NCI-H446 (cell line): ENCODE measurements around the gene LRRK2.
"Not testable (repeated sequence)": the region's sequence is repeated elsewhere in the genome, so short reads cannot be mapped to it uniquely, and the experiment has no call there.

Experiments
- DNase-seq, 2 experiments: peaks; one replicate each; lab custom pipeline; 2025; lab: John Stamatoyannopoulos, UW

LRRK2 gene

DNA sequence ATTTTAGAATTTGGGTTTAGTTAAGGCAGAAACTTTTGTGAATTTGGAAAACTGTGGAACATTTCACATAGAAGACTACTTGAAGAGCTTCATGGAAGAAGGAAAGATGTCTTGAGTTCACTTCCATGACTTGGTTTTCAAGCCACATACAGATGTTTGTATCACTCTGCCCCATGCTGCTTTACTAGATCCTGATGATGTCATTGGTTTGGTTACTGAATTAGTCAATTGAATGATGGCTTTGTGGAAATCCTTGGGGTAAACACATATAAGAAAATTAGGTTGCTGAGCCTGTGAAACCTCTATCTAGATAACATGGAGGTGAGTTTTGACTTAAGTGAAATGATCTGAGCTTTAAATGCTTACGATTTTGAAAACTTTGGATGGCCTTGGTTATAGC lies 90.6 kb downstream of the LRRK2 start:
- no peak for DNase-seq

DNA sequence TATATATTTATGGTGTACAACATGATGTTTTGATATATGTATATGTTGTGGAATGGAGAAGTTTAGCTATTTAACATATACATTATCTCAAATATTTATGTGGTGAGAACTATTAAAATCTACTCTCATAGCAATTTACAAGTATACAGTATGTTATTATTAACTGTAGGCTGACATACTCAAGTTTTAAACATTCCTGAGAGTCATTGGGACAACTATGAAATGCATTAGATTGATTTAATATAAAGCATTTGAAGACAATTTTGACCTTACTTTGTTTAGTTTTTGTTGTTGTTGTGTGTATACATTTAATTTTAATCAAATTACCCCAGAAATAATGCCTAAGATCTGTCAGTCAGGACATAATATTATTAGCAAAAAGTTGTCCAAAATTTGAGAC lies 99.5 kb downstream of the LRRK2 start:
- no peak for DNase-seq

DNA sequence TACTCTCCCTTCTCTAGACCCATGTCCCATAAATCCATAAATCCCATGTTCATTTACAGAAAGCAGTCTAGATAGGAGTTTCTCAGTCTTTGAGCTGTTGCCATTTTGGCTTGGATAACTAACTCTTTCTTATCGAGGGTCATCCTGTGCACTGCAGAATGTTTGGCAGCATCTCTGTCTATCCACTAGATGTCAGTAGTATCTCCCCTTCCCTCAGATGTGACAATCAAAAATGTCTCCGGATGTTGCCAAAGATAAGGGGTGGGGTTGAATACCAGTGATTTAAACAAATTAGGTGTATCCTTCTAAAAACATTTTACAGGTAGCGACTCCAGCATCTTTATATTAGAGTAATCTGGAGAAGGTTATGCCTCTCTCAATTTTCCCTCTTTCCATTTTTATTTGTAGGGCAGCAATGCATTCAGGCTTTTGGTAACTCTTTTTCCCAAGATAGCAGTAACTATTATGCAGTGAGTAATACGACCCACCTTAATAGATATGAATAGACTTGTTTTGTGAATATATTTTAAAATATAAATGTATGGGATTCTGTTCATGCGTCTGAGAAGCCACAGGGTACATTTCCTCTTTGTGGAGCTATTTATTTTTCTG lies 100.7 kb downstream of the LRRK2 start:
- peak; percentile 37 to 70 for DNase-seq

DNA sequence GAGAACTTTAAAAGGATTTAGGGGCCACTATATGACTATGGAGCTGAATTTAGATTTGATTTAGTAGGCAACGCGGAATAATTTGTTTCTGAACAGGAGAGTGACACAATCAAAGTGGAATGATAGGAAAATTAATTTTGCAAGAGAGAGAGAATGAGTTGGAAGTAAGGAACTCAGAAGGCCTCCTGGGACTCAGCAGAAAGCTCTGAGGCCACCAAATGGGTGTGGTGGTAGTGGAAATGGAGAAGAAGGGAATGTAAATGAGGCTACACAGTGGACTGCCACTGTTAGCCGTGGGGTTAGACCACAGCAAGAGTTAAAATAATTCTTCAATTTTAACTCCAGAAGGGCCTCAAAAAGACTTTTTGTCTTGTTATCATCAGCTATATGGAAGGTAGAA lies 102.7 kb downstream of the LRRK2 start:
- no peak for DNase-seq

DNA sequence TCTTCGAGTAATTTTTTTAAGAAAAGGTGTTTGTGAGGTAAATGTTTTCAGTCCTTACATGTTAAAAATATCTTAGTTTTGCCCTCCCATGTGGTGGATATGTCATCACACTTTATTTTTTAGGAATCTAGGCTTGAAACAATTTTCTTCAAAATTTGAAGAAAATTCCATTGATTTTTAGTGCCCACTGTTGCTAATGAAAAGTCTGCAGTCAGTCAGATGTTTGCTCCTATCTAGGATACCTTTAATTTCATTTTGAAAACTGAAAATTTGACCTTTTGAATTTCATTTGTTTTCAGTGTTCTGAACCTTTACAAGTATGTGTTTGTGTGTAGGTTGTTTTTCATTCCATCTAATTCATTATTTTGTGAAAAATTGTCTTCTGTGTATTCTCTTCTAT lies 105.4 kb downstream of the LRRK2 start:
- no peak for DNase-seq

DNA sequence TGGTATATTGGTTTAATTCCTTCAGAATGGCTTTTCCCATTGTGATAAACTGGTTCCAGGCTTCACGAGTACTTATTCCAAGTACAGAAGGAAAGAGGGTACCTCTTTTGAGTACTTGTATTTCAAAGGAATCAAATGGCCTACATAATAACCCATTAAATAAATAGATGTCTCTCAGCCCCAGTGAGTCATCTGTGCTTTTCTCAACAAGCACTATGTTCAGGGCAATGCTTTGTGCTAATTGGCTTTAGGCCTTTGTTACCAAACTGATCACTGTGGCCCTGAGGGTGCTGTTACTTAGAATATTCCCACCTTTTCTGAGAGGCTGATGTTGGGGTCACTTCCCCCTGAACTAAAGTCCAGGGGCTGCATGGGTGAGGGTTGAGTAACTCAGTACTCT lies 107.1 kb downstream of the LRRK2 start:
- no peak for DNase-seq

DNA sequence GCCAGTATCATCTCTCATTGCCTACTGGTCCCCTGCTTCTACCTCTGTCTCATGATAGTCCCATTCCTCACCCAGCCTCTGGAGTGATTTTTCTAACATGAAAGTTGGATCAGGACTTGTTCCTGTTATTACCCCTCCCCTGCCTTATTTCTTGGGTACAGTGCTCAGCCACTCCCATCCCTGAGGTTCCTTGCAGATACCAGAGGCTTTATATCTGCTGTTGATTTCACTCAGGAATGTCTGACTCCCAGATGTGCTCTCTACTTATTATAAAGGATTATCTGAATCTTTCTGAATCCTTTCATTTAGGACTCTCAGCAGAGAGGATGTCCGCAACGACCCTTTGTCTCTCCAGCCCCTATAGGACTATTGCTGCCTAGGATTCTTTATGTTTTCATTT lies 111.2 kb downstream of the LRRK2 start:
- no peak for DNase-seq

DNA sequence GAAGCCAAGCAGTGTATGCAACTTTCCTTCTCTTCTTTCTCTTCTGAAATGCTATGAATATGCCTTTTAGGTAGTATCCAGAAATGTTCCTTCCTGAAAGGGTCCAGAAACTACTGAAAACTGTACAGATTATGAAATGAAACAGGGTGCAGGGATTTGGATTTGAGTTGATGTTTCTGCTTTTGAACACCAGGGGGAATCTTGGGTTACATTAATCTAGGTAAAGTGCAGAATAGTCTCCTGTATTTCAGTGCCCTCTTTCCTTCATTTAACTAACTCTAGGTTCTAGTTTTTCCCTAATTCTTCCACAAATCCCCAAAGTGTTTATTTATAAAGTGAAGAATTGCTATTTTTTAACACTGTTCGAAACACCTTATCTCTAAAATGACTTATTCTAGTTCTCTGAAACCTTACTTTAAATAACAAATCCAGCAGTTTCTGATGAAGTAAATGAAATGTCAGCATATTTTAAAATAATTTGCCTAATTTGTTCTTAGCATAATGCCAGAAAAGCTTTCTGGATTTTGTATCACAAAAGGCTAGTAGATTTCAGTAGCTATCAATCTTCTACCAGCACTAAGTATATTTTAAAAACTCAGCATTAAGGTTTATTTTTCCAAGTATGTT lies 111.9 kb downstream of the LRRK2 start:
- DNase-seq: peak; percentile 25 to 31

DNA sequence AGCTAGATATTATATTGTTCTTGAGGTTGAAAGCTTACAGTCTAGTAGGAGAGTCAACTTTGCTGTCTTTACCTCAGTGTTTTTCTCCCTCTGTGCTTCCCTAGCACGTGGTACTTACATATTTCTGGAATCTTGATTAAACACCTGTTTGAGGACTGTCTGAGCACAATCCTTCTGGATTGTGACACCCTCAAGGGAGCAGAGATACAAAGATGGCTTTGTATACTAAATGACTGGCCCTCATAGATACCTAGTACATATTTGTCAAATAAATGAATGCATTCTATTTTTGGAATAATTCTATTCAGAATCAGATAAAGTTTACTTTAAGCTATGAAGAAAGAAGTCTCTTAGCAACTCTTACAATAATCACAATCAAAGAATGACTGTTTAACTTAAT lies 113.3 kb downstream of the LRRK2 start:
- no peak for DNase-seq

DNA sequence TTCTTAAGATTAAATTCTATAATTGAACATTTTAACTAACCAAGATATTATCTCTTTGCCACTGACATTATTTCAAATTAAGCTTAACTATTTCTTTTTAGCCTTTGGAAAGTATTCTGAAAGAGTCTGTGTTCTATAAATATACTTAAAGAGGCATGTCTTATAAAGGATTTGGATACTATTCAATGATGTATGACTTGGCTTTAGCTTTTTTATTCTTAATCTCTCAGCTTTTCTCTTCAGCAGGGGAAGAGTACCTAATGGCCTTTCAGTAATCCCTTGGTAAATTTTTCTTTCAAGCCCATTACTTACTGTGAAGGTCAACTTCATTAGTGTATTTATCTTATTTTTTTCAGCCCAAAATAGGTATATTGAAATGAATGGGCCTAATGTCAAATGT lies 113.8 kb downstream of the LRRK2 start:
- DNase-seq: no peak

DNA sequence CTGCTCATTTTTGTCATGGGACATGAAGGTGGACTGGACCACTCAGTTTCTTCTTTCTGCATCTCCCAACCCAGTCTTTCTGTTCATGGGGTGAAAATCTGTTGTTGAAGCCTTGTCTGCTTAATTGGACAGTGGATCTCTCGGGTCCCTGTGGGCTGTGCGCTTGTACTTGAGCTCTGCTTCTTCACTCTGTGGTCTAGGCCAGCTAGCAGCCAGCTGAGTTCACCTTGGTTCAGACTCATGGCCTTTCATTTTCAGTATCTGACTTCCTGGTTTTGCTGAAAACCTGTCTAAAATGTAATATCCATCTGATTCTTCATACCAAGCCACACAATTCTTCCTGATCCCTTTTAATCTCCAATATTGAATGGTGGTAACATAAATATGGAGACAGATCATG lies 117.2 kb downstream of the LRRK2 start:
- DNase-seq: no peak

DNA sequence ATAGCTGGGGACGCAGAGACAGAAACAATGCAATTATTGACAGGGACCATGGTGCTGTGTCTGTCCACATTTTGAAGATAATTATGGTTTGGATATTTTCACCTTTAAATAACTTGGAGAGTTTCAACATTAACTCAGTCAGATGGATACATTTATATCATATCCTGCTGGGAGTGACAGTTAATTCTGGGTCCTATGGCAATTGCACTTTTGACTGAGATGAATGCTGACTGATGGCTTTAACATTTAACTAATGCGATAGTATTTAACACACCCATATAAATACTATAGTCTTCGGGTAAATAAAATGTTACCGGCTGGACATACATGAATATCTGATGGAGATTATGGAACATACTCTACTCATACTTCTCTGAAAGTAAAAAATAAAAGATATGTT lies 118.3 kb downstream of the LRRK2 start:
- no peak for DNase-seq

DNA sequence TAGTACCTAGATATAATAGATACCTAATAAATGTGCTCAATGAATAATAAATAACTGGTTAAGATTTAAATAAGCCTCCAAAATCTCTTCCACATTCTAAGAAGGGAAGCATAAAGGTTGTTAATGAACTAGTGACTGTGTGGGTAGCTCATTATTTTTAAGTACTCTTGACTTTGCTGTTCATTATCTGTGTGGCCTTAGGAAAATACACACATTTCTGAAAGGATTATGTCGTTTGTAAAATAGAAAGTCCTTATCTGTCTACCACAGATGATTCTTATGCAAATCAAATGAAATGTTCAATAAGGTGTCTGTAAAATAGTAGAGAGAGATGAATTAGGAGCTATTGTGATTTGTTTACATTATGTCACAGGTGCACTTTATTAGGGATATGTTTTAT lies 119.5 kb downstream of the LRRK2 start:
- DNase-seq: no peak

DNA sequence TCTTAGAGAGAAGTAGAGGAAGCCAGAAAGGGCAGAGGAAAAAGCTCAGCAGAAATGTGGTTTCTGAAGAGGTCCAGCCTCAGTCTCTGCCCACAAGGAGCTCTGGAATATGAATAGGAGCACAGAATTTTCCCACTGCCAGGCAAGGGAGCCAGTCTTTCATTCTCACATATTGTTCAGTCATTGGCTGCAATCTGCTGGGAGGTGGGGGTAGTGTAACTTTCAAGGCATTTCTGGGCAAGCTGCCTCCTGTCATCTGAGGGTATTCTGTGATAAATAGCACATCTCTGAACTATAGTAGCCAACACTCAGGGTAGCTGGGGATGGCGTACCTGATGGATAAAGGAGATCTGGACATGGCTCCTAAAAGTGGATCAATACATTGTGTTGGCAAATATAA lies 127.2 kb downstream of the LRRK2 start:
- peak; percentile 2 to 62 for DNase-seq

DNA sequence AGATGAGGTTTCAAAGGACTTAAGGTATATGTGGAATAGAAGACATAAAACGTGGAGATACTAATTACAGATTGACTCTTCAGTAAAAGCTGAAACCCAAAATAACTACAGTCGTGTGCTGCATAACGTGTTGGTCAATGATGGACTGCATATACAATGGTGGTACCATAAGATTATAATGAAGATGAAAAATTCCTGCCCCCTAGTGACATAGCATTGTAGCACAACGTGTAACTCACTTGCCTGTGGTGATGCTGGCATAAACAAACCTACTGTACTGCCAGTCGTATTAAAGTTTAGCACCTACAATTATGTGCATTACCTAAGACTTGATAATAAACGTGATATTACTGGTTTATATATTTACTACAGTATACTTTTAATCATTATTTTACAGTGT lies 150.3 kb downstream of the LRRK2 start:
- DNase-seq: no peak

DNA sequence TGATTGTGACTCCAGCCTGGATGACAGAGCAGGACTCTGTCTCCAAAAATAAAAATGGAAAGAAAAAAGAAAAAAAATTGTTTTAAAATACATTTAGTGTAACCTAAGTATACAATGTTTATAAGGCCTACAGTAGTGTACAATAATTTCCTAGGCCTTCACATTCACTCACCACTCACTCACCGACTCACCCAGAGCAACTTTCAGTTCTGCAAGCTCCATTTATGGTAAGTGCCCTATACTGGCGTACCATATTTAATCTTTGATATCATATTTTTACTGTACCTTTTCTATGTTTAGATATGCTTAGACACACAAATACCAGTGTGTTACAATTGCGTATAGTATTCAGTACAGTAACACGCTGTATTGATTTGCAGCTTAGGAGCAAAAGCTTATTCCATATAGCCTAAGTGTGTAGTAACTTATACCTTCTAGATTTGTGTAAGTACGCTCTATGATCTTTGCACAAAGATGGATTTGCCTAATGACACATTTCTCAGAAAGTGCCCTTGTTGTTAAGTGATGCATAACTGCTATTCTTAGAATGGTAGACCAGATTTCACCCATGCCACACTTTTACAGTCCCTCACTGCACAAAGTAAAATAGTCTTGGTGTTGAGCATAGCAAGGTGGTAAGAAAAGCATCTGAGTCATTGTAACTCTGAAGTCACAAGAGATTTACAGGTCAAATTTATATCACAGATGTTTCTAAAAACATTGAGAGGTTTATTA lies 151.9 kb downstream of the LRRK2 start:
- DNase-seq: no peak

DNA sequence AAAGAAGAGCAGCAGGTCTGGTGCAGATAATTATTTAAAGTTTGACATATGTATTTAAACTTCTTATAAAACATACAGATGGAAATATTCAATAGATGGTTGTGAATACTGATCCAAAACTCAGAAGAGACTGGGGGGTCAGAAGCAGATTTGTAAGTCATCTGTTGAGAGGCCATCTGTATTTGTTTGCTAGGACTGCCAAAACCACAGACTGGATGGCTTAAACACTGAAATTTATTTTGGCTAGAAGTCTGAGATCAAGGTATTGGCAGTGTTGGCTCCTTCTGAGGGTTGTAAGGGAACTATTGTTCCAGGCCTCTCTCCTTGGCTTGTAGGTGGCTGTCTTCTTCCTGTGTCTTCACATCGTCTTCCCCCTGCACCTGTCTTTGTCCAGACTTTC lies 153.9 kb downstream of the LRRK2 start:
- peak; percentile 32 to 82 for DNase-seq

DNA sequence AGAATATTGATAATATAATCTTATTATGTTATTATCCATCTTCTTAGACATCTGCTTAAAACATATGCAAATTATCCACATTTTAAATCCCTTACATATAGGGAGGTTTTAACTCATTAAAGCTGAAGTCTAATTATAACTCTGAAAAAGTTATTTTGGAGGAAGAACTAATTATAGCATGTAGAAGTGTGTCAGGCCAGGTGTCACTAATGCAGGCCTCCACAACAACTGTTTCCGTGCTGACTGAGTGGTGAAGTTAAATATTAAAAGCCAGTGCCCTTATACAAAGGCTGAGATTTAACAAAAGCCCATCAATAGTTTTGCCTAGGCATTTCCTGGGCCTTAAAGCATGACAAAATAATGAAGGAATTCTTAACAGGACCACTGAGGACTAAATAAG lies 157.4 kb downstream of the LRRK2 start:
- no peak for DNase-seq

DNA sequence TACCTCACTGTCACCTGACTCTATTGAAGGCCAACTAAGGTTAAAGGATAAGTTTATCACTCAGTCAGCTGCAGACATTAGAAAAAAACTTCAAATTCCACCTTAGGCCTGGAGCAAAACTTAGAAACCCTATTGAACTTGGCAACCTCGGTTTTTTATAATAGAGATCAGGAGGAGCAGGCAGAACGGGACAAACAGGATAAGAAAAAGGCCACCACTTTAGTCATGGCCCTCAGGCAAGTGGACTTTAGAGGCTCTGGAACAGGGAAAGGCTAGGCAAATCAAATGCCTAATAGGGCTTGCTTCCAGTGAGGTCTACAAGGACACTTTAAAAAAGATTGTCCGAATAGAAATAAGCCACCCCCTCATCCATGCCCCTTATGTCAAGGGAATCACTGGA lies 162.5 kb downstream of the LRRK2 start:
- not testable (repeated sequence) for DNase-seq

DNA sequence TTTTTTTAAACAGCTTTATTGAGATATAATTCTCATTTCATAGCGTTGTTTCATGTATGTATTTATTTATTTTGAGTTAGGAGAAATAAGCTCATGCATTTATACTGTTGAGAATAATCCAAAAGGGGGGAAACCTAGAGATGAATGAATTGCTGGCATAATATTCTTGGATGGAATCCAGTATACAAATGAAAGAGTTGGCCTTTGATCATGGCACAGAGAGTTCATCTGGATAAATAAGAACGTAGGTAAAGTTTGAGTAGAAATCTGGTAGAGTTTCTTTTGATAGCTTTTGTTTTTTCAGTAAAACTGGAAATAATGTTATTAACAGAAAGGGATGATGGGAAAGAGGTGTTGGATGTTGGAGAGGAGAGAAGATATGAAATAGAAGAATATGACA lies 166.2 kb downstream of the LRRK2 start:
- peak in 1 of 2 experiments; percentile 15 for DNase-seq

DNA sequence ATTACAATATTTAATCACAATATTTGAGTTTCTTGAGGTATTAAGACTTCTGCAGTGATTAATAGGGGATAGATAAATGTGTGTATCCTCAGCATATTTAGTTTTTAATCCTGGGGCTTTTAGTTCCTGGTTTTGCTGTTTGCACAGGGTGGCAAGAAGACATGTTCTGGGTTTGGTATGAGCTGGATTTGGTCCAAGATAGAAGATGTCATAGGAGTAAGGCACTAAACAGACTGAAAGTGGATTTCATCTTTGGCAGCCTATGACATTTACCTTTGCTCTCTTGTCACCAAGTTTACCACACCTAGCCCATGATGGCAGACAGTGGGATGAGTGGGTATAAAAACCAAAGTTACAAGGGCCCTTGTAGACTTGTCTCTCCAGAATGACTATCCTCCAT lies 168.2 kb downstream of the LRRK2 start:
- no peak for DNase-seq

DNA sequence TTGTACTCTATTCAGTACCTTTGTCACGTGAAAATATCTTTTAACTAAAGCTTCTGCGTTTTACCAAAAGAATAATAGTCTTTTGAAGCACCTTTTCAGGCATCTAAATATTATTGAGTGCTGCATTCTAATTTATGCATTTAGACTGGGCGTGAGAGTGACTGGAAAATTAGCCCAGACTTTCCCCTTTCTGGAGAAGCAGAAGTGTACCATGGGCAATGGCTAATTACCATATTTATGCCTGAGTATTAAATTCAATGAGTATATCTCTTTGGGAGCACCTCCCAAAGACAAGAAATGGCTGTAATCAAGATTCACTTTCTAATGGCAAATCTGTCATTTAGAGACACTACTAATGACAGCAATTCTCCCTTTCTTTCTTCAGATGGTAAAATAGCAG lies 174.9 kb downstream of the LRRK2 start:
- no peak for DNase-seq

DNA sequence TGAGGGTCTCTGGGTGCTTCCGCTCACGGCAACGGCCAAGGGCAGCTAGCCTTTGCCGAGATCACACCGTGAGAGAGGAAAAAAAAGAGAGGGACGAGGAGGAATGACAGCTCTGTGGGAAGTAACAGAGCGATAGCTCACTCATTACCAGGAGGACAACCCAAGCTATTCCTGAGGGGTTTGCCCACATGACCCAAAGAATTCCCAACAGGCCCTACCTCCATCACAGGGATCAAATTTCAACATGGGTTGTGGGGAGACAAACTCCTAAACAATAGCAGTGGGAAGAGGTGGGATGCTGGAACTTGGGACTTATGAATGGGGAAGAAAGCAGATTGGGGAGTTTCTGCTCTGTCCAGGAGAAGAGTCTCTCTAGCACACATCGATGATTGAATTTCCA lies 180.6 kb downstream of the LRRK2 start:
- no peak for DNase-seq
